HG03175 (cell line): ENCODE data around the gene CFAP119.

Experiments used
- ATAC-seq: cut with Tn5 transposase; IDR thresholded peaks from one replicate; pipeline ENCODE4 v1.9.1; 2021; ENCODE audit warnings: mild to moderate bottlenecking, moderate library complexity; ENCODE audit not compliant: unreplicated experiment

The CFAP119 gene

DNA sequence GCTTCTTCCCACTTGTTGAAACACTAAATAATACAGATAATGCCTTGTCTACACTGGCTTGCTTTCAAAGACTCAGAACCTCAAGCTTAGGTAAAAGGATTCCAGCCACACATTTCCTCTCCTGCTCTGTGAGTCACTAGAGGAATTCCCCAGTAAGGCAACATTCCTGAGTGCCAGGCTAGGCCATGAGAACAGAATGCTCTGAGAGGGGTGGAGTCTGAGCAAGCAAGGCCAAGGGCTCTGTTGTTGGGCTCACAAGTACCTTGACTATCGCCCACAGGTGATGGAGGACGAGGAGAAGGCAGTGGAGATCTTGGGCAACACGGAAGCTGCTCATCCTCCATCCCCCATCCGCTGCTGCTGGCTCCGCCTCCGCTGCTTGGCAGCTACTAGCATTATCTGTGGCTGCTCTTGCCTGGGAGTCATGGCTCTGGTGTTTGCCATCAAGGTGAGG lies 20.4 kb downstream of the CFAP119 start:
- ATAC-seq: no peak

DNA sequence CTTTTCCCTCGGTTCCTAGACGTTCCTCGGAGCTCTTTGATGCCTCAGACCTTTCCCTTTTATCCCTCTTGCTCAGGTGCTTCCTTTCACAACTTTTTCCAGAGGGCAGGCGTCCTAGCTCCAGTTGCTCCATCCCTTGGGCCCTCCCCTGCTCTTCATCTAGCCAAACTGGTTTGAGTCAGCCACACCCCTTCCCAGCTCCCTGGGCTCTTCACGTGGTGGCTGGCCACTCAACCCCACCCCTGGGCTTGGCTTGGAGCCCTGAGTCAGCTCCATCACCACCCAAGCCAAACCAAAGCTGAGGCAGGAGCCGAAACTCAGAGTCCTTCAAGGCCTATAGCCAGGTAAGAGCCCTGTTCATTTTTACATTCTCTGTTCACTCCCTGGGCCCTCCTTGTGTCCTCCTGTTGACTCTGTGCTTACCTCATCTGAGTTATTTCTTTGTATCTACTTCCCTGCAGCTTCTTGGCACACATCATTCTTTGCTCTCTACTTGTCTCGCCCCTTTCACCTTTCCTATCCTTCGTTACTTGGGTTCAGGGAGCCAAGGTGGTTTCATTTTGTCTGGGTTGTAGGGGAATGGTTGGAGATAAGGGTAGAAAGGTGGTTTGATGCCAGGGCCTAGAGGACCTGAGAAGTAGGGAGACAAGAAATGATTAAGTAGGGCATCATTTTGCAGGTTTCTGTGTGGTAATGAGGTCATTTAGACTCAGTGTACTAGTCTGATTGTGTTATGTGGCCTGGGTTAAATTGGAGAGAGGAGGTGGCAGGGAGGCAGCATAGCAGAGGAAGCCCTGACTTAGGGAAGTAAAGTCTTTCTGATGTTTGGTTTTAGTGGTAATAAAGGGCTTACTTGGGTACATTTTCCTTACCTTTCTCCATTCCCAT lies 21.3 kb downstream of the CFAP119 start:
- no peak for ATAC-seq

DNA sequence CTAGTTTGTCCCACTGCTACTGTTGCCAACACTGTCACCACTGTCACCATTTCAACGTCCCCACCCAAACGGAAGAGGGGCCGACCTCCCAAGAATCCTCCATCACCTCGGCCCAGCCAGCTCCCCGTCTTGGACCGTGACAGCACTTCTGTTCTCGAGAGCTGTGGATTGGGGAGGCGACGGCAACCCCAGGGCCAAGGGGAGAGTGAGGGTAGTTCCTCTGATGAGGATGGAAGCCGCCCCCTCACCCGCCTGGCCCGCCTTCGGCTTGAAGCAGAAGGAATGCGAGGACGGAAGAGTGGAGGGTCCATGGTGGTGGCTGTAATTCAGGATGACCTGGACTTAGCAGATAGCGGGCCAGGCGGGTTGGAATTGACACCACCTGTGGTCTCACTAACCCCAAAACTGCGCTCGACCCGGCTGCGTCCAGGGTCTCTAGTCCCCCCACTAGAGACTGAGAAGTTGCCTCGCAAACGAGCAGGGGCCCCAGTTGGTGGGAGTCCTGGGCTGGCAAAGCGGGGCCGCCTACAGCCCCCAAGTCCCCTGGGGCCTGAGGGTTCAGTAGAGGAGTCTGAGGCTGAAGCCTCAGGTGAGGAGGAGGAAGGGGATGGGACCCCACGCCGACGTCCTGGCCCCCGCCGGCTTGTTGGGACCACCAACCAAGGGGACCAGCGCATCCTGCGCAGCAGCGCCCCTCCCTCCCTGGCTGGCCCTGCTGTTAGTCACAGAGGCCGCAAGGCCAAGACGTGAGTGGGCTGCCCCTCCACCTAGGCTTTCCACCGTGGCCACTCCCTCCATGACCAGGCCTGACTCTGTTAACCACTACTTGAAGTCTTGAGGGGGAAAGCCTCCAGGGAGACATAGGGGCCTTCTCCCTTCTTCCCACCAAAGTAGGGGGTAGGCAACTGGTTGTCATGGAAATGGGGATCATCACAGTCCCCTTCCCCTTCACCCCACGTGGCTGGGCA lies 22.6 kb downstream of the CFAP119 start:
- no peak for ATAC-seq

DNA sequence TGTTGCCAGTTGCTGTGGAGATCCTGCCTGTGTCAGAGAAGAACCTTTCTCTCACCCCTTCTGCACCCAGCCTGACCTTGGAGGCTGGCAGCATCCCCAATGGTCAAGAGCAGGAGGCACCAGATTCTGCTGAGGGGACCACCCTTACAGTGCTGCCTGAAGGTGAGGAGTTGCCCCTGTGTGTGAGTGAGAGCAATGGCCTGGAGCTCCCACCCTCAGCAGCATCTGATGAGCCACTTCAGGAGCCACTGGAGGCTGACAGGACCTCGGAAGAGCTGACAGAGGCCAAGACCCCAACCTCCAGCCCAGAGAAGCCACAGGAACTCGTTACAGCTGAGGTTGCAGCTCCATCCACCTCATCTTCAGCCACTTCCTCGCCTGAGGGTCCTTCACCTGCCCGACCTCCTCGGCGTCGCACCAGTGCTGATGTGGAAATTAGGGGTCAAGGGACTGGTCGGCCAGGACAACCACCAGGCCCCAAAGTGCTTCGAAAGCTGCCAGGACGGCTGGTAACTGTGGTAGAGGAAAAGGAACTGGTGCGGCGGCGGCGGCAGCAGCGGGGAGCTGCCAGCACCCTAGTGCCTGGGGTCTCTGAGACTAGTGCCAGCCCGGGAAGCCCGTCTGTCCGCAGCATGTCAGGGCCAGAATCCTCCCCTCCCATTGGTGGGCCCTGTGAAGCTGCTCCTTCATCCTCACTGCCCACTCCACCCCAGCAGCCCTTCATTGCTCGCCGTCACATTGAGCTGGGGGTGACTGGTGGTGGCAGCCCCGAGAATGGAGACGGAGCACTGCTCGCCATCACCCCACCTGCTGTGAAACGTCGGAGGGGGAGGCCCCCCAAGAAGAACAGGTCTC lies 23.8 kb downstream of the CFAP119 start:
- ATAC-seq: no peak

DNA sequence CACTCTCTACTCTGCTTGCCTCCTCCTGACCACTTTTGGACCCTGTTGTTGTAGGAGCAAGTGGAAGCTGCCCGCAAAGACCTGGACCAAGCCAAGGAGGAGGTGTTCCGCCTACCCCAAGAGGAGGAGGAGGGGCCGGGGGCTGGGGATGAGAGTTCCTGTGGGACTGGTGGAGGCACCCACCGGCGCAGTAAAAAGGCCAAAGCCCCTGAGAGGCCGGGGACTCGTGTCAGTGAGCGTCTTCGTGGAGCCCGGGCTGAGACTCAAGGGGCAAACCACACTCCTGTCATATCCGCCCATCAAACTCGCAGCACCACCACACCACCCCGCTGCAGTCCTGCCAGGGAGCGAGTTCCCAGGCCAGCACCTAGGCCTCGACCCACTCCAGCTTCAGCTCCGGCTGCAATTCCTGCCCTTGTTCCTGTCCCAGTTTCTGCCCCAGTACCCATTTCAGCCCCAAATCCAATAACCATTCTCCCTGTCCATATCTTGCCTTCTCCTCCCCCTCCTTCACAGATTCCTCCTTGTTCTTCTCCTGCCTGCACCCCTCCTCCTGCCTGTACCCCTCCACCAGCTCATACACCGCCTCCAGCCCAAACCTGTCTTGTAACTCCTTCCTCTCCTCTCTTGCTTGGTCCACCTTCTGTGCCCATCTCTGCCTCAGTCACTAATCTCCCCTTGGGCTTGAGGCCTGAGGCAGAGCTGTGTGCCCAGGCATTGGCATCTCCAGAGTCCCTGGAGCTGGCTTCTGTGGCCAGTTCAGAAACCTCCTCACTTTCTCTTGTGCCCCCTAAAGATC lies 24.7 kb downstream of the CFAP119 start:
- ATAC-seq: no peak

DNA sequence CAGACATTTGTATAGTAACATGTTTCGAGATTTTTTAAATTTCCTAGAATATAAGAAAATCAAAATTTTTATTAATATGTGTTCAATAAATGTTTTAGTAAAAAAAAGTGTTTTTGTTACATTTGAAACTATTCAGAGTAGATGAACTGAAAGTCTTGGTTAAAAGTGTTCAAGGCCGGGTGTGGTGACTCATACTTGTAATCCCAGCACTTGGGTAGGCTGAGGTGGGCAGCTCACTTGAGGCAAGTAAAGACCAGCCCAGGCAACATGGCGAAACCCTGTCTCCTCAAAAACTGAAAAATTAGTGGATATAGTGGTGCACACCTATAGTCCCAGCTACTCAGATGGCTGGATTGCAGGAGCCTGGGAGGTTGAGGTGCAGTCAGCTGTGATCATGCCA lies 30.5 kb downstream of the CFAP119 start:
- no peak for ATAC-seq

DNA sequence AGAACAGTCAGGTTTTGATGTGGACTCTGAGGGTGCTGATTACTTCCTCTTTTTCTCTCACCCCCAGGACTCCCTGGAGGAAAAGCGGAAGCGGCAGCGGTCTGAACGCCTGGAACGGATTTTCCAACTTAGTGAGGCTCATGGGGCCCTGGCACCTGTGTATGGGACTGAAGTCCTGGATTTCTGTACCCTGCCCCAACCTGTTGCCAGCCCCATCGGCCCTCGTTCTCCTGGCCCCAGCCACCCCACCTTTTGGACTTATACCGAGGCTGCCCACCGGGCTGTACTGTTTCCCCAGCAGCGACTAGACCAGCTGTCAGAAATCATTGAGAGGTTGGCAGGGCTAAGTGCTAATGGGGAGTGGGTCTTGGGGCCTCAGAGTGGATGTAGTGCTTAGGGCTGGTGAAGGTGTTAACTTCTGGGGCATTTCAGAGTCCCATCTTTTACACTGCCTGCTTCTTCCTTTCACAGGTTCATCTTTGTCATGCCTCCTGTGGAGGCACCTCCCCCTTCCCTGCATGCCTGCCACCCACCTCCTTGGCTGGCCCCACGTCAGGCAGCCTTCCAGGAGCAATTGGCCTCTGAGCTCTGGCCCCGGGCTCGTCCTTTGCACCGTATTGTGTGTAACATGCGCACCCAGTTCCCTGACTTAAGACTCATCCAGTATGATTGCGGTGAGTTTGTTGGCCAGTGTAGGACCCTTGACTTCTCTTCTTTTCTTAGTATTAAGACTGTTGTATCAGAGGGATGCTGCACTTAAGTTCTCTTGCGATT lies 32.8 kb downstream of the CFAP119 start:
- ATAC-seq: no peak

DNA sequence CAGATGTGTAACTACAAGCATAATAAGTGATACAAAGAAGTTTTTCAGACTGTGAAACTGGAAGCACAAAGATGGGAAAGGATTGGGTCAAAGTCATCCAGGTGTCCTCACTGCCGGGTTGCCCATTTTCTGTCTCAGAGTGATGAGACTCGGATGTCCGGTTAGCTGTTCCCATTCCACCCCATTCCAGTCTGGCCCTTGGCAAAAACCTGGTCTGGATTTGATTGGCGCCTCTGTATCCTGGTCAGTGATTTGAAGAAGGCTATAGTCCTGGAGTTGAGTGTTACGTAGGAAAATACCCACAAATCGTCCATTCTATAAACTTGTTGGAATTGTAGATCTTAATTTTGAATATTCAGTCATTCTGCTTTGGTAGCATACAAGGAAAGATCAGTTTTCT lies 33.5 kb downstream of the CFAP119 start:
- no peak for ATAC-seq

DNA sequence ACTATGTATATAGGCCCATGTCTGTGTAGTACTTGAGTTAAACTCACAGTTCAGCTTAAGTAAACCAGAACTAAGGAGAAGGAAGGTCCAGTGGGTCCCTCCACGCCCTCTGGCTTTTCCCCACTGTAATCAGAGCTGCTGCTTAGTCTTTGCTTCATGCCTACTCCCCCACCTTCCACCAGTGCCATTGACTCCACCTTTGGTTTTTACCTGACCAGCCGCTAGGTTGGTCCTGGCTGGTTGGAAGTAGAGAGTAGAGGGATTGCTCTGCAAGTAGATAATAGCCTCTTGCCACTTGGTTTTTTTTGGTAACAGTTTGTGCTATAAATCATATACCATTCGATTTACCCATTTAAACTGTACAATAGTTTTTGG lies 36.5 kb downstream of the CFAP119 start:
- no peak for ATAC-seq

DNA sequence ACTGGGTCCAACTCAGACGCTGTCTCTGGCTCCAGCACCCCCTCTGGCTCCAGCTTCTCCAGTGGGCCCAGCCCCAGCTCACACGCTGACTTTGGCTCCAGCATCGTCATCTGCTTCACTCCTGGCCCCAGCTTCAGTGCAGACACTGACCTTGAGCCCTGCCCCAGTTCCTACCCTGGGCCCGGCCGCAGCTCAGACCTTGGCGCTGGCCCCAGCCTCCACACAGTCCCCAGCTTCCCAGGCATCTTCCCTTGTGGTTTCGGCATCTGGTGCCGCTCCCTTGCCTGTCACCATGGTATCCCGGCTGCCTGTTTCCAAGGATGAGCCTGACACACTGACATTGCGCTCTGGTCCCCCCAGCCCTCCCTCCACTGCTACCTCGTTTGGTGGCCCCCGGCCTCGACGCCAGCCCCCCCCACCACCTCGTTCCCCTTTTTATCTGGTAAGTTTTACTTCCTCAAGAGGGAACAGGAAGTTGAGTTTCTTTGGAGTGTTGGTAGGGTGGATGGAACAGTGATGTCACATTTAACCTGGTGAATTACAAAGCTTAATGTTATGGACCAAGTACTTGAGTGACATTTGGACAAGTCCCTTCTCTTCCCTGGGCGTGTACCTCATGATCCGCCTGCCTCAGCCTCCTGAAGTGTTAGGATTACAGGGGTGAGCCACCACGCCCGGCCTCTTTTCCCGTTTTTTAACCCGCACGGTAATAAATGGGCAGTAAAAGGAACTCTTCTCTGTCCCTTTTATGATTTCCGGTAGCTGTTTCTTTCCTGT lies 37.0 kb downstream of the CFAP119 start:
- ATAC-seq: no peak

DNA sequence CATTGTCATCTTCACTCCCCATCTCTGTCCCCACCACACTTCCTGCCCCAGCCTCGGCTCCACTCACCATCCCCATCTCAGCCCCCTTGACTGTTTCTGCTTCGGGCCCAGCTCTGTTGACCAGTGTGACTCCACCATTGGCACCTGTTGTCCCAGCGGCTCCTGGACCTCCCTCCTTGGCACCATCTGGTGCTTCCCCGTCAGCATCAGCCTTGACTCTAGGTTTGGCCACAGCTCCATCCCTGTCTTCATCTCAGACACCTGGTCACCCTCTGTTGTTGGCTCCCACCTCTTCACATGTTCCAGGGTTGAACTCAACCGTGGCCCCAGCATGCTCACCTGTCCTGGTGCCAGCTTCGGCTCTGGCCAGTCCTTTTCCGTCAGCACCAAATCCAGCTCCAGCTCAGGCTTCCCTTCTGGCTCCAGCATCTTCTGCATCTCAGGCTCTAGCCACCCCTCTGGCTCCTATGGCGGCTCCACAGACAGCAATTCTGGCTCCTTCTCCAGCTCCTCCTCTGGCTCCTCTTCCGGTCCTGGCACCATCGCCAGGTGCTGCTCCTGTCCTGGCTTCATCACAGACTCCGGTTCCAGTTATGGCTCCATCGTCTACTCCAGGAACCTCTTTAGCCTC lies 38.0 kb downstream of the CFAP119 start:
- no peak for ATAC-seq

DNA sequence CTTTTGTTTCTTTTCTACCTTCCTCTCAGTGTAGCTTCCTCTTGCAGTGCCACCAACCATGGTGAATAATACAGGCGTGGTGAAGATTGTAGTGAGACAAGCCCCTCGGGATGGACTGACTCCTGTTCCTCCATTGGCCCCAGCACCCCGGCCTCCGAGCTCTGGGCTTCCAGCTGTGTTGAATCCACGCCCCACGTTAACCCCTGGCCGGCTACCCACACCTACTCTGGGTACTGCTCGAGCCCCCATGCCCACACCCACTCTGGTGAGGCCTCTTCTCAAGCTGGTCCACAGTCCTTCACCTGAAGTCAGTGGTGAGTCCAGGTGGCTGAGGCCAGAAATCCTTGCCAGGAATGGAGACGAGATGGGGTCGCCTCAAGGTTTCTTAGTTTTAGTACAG lies 38.9 kb downstream of the CFAP119 start:
- ATAC-seq: no peak

DNA sequence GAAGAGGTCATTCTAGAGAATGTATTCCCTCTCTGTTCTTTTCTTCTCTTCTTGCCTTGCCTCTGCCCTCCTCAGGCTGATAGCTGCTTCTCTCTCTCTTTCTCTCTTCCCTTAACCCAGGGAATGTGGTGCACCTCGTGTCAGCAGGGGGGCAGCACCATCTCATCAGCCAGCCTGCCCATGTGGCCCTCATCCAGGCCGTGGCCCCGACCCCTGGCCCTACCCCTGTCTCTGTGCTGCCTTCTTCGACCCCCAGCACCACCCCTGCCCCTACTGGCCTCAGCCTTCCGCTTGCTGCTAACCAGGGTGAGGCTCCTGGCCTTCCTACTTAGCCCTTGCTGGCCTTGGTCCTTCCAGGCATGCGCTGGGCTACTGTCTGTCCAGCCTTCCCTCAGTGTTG lies 39.4 kb downstream of the CFAP119 start:
- no peak for ATAC-seq

DNA sequence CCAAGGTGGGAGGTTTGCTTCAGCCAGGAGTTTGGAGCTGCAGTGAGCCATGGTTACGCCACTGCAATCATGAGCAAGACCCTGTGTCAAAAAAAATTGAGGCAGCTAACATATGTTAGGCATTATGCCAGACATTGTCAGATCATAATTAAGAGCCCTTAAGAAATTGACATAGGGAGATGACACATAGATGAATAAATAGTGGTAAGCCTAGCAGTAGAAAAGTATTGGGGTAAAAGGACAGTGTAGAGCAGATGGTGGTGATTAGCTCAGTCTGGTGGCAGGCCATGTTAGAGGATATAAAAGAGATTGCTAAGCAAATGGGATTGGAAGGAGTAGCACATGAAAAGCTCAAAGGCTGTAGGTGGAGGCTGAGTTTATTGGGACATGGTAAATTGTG lies 40.3 kb downstream of the CFAP119 start:
- no peak for ATAC-seq

DNA sequence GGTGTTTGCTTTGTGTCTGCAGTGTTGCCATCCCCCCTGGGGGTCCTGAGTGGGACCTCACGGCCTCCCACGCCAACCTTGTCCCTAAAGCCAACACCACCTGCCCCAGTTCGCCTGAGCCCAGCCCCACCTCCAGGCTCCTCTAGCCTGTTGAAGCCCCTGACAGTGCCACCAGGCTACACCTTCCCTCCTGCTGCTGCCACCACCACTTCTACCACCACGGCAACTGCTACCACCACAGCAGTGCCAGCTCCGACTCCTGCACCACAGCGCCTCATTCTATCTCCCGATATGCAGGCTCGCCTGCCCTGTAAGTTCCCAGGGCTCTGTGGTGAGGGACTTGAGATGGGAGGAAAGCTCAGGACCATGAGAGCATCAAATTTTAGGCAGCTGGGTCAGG lies 40.7 kb downstream of the CFAP119 start:
- ATAC-seq: no peak

DNA sequence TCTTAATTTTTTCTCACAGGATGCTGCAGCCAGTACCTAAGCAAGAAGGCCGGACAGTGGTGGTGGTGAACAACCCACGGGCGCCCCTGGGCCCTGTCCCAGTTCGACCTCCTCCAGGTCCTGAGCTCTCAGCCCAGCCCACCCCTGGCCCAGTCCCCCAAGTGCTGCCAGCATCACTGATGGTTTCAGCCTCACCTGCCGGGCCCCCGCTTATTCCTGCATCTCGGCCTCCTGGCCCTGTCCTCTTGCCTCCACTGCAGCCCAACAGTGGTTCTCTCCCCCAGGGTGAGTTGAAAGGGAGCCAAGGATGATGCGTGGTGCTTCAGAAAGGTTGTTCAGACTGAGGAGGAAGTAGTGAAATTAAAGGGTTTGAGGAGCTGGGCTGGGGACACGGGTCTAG lies 41.2 kb downstream of the CFAP119 start:
- ATAC-seq: no peak

DNA sequence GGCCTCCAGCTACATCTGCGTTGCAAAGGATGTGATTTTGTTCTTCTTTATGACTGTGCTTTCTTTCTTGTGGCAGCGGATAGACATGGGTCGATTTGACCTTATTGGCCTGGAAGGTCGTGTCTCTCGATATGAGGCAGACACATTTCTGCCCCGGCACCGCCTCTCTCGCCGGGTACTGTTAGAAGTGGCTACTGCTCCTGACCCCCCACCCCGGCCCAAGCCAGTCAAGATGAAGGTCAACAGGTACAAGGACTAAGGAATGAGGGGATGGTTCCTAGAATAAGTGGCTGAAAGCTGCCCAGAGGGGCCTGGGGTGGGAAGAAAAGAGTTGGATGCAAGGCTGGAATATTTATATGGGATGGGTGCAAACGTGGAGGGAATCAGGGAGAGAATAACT lies 41.8 kb downstream of the CFAP119 start:
- ATAC-seq: no peak
